Measurements from ENCODE around the gene KAZN.

Gene KAZN

DNA sequence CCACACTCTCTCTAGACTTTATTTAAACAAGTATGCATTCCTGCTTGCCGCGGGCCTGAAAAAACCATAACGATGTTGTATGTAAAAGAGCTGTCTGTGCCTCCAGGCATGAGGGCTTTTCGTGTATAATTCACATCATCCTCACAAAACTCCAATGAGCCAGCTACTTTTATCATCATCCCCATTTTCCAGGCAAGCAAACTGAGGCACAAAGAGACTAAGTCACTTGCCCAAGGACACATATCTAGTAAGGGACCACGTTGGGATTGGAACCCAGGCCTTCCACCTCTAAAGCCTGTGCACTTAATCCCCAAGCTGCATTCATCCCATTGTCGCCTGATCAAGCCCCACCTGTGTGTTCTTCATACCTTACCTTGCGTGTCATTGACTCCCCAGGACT lies 226.9 kb downstream of the KAZN start:
- no peak for DNase-seq (ENCODE audit: low read depth)

GRCh38 chr1:14826172-14826636 lies 227.7 kb downstream of the KAZN start:
- no peak for DNase-seq (ENCODE audit: low read depth)

- DNase-seq (ENCODE audit: low read depth), result no peak
Measured at GRCh38 chr1:14826731-14827326, 228.3 kb downstream of the KAZN start.

GRCh38 chr1:14827870-14828269 lies 229.4 kb downstream of the KAZN start:
- no peak for DNase-seq (ENCODE audit: low read depth)

DNA sequence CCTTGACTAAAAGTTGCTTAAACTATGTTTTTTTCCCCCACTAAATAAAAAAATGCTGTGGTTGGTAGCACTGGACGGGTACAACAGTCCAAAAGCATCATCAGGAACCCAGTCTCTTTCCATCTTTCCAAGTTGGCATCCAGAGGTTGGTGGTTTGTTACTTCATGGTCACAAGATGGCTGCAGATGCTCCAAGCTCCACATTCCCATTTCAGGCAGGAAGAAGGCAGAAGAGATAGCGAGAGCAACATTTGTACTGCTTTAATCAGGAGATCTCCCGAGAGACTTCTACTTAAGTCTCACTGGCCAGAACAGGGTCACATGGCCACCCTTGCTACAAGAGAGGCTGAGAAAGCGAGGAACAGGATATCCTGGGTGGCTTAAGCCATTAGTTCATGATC lies 230.2 kb downstream of the KAZN start:
- DNase-seq (ENCODE audit: low read depth), result no peak

GRCh38 chr1:14835725-14836124 lies 237.2 kb downstream of the KAZN start:
- DNase-seq (ENCODE audit: low read depth), result no peak

DNA sequence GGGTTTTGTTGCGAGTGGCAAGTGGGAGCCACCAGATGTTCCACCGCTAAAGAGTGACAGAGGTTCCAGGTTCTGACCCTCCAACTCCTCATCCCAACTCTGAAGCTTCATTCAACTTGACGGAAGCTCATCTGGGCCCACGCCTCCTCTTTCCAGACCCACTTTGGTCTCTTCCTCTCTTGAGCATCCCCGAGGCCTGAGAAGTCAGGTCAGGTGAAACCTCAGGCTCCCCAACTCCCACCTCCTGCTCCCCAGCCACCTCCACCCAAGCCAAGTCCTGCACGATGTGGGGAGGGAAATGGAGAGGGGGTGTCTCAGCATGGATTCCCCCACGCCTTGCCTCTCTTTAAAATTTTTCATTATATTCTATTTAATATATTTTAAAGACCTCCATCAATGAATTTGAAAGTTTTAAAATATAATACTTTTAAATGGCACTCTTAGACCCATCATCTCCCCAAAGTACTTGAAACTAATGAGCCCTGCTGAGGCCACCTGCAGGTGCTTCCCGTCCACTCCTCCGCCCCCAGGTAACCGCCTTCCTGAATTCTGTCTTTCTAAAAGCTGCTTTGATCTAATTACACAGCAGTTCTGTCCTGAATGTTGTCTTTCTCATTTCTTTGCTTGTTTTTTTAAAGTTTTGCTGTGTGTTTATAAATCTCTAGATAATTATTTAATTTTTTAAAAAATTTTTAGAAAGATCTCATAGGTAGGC lies 238.1 kb downstream of the KAZN start:
- no peak for DNase-seq (ENCODE audit: low read depth)

GRCh38 chr1:14840374-14840773 lies 241.9 kb downstream of the KAZN start:
- DNase-seq (ENCODE audit: low read depth), result no peak

- DNase-seq (ENCODE audit: low read depth), result no peak
Measured at GRCh38 chr1:14841456-14841855, 243.0 kb downstream of the KAZN start.

DNA sequence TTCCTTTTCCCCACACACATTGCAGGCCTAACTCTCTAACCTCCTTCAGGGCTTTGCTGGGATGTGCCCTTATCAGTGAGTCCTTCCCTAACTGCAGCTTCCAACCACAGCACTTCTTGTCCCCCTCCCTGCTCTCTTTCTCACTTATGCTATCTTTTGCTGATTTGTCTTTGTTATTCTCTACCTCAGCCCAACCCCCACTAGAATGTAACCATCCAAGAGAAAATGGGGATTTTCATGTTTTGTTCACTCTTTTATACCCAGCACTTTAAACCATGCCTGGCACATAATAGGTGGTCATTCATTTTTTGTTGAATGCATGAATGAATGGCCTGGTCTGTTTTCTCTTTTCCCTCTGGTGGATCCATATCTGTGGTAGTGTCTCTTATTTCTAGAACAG lies 243.5 kb downstream of the KAZN start:
- DNase-seq (ENCODE audit: low read depth), result no peak

DNA sequence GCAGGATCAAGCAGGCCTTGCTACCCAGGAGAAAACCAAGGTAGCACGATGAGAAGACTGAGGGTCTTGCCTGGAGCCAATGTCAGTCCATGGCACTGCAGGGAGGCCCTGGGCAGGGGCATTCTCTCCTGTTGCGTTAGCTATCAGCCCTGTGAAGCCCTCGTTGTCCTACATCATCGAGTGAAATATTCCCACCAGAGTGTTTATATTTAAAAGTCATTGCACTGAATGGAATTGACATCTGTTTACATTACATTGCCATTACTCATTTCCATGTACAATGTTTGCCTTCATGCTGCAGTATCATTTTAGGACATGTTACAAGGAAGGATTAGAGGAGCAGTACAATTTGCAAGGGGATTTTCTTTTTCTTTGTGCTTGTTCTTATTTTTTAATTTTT lies 243.9 kb downstream of the KAZN start:
- DNase-seq (ENCODE audit: low read depth), result no peak

GRCh38 chr1:14842891-14843290 lies 244.4 kb downstream of the KAZN start:
- no peak for DNase-seq (ENCODE audit: low read depth)

- no peak for DNase-seq (ENCODE audit: low read depth)
Measured at GRCh38 chr1:14843525-14843924, 245.0 kb downstream of the KAZN start.

GRCh38 chr1:14844356-14844755 lies 245.9 kb downstream of the KAZN start:
- DNase-seq (ENCODE audit: low read depth), result no peak

- DNase-seq (ENCODE audit: low read depth), result no peak
Measured at GRCh38 chr1:14844923-14845617, 246.6 kb downstream of the KAZN start.

GRCh38 chr1:14845851-14846250 lies 247.4 kb downstream of the KAZN start:
- no peak for DNase-seq (ENCODE audit: low read depth)

- DNase-seq (ENCODE audit: low read depth), result no peak
Measured at GRCh38 chr1:14846688-14847087, 248.2 kb downstream of the KAZN start.

DNA sequence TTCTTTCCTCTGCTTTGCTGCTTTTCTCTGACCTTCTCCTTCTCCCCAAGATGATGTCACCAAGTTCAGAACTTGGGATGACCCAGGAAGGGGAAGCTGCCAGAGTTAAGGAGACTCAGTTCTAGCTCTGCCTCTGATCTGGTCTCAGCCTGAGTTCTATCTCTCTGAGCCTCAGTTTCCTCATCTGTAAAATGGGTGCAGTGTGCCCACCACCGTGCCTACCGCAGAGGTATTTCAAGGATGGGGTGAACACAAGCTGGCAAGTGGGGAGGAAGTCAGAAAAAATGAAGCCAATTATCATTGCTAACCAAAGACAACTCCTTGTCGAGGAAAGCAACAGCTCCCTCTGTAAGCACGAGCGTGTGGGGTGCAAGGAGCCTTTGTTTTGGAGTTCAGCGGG lies 249.7 kb downstream of the KAZN start:
- DNase-seq (ENCODE audit: low read depth), result no peak

GRCh38 chr1:14848625-14849024 lies 250.1 kb downstream of the KAZN start:
- DNase-seq (ENCODE audit: low read depth), result no peak

DNA sequence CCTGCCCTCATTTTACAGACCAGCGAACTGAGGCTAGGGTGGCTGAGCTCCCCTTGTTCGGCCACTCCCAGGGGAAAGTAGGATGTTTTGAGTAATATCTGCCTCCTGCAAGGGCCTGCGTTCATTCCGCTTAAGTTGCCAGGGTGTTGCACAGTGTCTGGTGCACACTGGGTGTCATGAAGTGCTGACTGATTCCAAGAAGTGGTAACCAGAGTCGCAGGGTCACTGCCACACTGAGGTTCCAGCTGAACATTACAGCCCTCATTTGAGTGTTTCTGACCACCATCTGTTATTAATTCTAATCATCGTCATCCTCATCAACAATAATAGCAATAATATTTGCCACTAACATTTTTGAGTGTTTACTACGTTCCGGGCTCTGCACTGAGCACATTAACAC lies 250.6 kb downstream of the KAZN start:
- no peak for DNase-seq (ENCODE audit: low read depth)

DNA sequence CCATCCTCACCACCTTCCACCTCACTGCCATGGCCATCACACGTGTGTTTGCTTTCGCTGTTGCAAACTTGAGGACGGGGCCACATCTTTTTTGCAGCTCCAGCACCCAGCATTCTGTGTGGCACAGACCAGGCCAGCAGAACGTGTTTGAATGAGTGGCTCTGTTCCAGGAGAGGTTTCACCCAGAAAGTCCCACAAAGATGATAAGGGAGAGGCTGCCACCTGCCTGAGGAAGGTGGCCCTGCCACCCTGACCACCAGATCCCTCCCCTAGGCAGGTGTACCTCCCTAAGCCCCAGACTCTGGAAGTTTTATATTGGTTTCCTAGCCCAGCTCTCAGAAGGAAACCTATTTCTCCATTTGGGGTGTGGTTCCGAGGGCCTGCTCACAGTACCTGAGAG lies 252.1 kb downstream of the KAZN start:
- DNase-seq (ENCODE audit: low read depth), result no peak

- no peak for DNase-seq (ENCODE audit: low read depth)
Measured at GRCh38 chr1:14851760-14852159, 253.3 kb downstream of the KAZN start.

GRCh38 chr1:14852291-14852690 lies 253.8 kb downstream of the KAZN start:
- no peak for DNase-seq (ENCODE audit: low read depth)

Measured in CMK (cell line).